GM18519 (cell line): ENCODE measurements around the gene CUX1.

ENCODE experiments used
- ATAC-seq: cut with Tn5 transposase; IDR thresholded peaks from one replicate; pipeline ENCODE4 v1.9.1; 2021; ENCODE audit warnings: mild to moderate bottlenecking, moderate library complexity; ENCODE audit not compliant: unreplicated experiment, low FRiP score

CUX1 gene

DNA sequence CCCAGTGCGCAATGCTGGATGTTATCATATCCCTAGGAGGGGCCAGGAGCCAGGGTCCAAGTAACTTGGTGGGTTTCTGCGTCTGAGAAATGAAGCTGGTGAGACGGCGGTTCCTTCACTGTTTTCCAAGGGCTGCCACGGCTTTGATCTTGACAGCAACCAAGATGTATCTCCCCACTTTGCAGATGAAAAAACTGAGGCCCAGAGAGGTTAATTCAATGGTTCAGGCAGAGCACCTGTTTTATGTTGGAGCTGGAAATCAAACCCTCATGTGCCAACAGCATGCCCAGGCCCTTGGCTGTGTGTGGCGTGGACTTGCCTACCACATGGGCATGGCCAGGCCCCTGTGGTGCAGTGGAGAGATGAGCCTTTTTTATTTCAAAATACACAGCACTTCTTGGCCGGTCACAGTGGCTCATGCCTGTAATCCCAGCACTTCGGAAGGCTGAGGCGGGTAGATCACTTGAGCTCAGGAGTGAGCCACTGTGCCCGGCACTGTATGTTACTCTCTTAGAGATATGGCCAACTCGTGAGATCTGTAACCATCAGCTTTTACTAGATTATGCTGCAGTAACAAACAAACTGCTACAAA, 244.0 kb downstream of the CUX1 start:
- ATAC-seq = no peak

DNA sequence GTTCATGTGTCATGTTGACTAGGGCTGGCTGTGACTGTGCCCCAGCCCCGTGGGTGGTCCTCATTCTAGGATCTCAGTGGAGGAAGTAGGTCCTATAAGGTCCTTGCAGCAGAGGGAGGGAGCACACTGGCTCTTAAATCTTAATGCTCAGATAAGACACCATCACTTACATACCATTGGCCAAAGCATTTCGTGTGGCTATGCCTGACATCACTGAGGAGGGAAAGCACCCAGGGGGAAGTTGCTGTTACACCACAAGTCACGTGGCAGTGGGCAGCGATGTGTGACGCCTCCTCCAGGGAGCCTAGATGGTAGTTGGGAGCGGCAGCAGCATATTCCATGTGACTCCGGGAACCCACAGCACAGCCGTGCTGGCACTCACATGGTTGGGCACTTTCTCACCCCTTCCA, 244.6 kb downstream of the CUX1 start:
- ATAC-seq = peak; percentile 82

GRCh38 chr7:102063690-102064180, 246.3 kb downstream of the CUX1 start:
- ATAC-seq = no peak

DNA sequence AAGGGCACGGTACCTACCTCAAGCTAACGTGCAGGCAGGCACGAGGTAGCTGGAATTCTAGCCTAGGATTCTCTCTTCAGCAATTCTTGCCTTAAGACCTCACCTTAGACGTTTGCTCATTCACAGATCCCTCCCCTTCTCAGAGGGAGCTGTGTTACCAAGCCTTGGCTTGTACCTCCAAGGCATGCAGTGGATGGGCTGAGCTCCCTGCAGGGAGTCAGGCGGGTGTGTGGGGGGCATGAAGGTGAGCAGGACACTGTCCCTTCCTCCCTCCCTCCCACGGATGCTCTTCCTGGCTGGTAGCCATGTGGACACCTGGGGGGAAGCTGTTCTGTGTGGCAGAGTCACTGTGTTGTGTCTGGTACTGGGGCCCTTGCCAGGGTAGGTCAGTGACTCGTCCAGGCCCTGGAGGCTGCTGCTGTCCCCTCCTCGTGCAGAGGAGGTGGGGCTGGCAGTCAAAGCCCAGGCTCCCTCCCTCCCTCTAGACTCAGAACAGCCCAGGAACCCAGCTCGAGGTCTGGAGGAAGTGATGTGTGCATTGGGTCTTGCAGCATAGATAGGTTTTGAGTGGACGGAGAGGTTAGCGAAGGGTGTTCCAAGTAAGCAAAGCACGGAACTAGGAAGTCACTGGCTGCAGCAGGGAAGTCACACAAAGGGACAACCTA, 247.1 kb downstream of the CUX1 start:
- no peak for ATAC-seq

- no peak for ATAC-seq
Measured at GRCh38 chr7:102065226-102065625, 247.8 kb downstream of the CUX1 start.

DNA sequence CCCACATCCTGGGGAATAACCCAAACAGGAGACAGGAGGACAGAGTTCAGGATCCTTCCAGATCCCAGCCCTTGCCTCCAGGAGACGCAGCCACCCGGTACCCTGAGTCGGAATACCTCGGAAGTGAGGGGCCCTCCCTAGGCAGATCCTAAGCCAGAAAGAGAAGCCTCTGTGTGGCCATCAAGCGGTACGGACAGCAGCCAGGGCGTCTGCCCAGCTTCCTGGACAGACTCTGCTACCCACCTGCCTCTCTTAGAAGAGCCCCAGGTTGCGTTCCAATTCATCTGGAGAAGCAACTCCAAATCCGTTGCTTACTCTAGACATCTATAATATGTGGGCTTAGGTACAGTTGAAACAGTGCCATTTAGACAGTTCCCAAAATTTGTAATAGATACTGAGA, 249.1 kb downstream of the CUX1 start:
- no peak for ATAC-seq

DNA sequence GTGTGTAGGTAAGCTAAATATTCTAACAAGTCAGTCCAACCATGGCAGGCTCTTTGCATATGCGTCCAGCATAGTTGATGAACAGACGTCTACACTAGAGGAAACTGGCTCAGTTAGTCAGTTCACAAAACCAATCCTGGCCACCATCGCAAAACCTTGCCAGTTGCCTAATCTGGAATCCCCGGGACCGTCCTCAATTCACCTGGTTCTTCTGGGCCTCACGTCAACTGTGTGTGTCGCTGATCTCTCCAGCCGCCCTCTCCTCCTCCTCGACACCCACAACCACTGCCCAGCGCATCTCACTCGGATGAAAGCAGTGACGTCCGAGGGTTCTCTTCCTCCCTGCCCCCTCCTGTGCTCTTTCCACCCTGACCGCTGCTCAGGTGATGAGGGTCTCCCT, 251.4 kb downstream of the CUX1 start:
- ATAC-seq = no peak

- no peak for ATAC-seq
Measured at GRCh38 chr7:102069931-102070629, 252.7 kb downstream of the CUX1 start.

DNA sequence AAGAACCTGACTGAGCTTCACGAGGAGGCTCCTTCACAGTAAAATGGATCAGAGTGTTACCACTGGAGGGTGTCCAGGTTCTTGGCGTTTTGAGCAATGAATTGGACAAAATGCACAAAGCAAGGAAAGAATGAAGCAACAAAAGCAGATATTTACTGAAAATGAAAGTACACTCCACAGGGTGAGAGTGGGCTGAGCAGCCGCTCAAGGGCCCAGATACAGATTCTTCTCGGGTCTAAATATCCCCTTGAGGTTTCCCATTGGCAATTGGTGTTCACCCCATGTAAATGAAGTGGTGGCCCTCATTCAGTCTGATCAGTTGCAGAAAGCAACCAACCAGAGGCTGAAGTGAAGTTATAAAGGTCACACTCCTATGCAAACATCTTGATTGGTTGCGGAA, 254.6 kb downstream of the CUX1 start:
- no peak for ATAC-seq

GRCh38 chr7:102072636-102073209, 255.3 kb downstream of the CUX1 start:
- no peak for ATAC-seq

DNA sequence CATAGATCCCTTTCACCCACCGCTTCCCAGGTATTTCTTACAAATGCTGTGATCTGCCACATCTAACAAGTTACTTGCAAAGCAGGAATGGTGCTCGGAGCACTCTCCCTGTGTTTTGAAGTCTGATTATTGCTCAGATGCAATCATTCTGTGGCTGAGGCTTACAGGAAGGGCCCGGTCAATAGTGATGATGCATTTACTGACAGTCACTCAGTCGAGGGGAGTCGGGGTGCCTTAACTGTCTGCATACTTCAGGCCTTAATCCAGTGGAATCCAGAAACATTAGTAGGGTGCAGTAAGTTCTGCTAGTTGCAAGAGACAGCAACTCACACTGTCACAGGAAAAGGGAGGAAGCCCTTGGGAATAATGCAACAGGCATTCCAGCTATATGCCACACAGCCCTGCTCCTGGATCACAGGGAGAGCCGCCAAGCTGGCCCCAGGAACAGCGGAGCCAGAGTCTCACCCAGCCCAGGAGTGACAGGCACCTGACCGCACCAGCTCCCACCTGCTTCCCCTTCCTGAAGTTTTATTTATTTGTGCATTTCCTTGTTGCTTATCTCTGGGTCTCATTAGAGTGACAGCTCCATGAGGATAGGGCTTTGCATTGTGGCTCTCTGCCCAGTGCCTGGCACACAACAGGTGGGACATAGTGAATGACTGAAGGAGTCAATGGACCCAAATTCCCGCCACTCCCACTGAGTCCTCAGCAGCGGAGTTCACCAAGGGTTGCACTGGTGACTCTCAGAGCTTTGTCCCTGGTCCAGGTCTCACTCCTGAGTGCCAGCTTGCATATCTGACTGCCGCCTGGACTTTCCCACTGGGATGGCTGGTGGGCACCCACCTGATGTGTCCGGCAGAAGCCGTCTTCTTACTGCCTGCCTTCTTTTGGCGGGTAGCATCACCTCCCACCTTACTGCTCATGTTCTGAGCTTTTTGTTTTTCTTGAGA, 256.8 kb downstream of the CUX1 start:
- ATAC-seq = no peak

DNA sequence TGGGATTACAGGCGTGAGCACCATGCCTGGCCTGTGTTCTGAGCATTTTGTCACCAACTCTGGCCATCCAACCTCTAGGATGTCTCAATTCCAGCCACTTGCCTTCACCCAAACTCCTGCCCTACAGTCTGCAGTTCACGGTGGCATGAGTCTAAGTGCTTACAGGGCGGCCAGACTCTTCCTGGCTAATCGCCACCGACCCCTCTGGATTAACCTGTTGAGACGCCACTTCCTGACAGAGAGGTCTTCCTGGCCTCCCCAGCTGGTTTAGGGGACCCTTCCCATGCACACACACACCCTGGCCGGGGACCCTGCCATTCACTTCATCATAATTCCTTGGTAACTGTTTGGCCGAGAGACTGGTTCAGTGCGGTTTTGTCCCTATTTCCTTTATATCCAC, 257.7 kb downstream of the CUX1 start:
- no peak for ATAC-seq

- no peak for ATAC-seq
Measured at GRCh38 chr7:102075553-102076135, 258.2 kb downstream of the CUX1 start.

DNA sequence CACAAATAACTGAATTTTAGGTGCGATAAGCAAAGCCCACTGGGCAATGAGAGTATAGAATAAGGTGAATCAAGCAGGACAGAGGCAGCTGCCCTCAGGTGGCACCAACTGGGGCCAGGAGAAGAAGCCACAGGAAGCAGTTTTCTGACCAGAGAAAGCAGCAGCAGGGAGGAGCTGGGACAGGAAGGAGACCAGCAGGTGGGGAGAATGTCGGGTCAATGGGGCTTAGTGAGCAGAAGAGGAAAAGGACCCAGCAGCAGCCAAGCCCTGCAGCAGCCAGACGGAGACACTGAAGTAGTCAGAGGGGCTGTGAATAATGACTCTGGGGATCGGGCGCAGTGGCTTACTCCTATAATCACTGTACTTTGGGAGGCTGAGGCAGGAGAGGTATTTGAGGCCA, 259.7 kb downstream of the CUX1 start:
- ATAC-seq = no peak

GRCh38 chr7:102079140-102080018, 262.0 kb downstream of the CUX1 start:
- no peak for ATAC-seq

GRCh38 chr7:102080019-102080433, 262.6 kb downstream of the CUX1 start:
- ATAC-seq = no peak

GRCh38 chr7:102080434-102081243, 263.2 kb downstream of the CUX1 start:
- ATAC-seq = no peak

DNA sequence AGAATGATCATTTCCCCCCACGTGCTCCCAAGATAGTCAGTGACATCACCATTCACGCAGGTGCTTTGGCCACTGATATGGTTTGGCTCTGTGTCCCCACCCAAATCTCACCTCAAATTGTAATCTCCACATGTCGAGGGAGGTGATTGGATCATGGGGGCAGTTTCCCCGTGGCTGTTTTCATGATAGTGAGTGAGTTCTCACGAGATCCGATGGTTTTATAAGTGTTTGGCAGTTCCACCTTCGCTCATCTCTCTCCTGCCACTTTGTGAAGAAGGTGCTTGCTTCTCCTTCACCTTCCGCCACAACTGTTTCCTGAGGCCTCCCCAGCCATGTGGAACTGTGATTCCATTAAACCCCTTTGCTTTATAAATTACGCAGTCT, 263.8 kb downstream of the CUX1 start:
- ATAC-seq = no peak
